ENCODE data around the gene FXYD1.
A peak's percentile ranks its signal among the peaks of the same experiment; 100 is the strongest.
"Not testable (repeated sequence)": the region's sequence is repeated elsewhere in the genome, so short reads cannot be mapped to it uniquely, and the experiment has no call there.

The FXYD1 gene

GRCh38 chr19:35143231-35143715 lies 4.6 kb downstream of the FXYD1 start, which contains the start of gene FXYD7:
TSS of gene FXYD7 (plus strand) at chr19:35143255. CDS start at chr19:35143334, 79 bp downstream.
- no peak for DNase-seq (ENCODE audit: low read depth)

- no peak for DNase-seq (ENCODE audit: low read depth)
Observed at GRCh38 chr19:35143818-35144217, 5.2 kb downstream of the FXYD1 start.

GRCh38 chr19:35144259-35144599 lies 5.6 kb downstream of the FXYD1 start:
- DNase-seq (ENCODE audit: low read depth) = no peak

DNA sequence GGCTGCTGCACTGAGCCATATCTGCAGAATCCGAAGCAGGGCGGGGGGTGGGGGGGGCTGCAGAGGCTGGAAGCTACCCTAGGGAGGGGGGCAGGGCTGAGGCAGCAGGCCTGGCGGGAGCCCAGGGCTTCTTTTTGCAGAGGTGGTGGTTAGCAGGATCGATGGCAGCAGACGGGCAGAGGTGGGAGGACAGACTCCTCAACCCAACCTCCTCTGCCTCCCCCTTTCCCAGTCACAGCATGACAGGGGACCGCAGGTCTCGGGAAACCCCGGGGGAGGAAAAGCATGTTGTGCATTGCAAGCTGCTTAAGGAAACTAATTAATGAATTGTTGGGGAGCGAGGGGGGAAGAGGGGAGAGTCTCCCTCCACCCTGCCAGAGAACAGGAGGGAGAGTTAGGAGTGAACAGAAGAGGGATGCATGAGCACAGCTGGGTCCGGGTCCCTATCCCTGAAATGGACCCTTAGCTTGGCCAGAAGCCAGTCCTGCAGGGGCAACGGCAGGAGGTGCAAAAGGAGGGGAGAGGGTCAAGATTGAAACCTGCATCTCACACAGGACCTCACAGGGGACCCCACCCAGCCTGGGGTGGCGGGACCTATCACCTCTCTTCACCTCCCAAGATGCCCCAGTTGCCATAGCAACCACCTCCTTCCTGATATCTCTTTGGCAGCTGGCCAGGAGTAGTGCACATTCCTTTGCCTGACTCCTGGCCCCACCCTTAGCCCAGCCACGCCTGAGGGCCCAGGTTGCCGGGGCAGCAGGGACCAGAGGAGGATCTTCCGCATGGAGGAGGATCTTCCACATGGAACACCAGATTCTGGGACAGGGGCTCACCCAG lies 6.2 kb downstream of the FXYD1 start:
- DNase-seq (ENCODE audit: low read depth) = no peak

GRCh38 chr19:35146746-35147459 lies 8.3 kb downstream of the FXYD1 start:
- DNase-seq (ENCODE audit: low read depth) = no peak

DNA sequence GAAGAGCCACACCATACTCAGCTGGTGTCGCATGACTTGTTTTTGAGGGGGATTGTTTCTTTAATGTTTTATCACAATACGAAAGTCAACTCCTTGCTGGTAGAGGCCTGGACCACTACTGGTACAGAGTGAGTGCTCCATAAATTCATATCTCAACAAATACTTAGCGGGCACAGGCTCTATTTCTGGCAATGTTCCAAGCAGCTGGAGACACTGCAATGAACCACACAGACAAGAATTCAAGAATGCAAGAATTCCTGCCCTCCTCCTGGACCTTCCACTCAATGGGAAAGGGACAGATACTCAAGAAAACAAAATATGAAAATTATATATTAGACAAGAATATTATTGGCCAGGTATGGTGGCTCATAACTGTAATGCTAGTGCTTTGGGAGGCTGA lies 10.8 kb downstream of the FXYD1 start:
- no peak for DNase-seq (ENCODE audit: low read depth)

GRCh38 chr19:35150445-35150844 lies 11.8 kb downstream of the FXYD1 start:
- DNase-seq (ENCODE audit: low read depth) = no peak

DNA sequence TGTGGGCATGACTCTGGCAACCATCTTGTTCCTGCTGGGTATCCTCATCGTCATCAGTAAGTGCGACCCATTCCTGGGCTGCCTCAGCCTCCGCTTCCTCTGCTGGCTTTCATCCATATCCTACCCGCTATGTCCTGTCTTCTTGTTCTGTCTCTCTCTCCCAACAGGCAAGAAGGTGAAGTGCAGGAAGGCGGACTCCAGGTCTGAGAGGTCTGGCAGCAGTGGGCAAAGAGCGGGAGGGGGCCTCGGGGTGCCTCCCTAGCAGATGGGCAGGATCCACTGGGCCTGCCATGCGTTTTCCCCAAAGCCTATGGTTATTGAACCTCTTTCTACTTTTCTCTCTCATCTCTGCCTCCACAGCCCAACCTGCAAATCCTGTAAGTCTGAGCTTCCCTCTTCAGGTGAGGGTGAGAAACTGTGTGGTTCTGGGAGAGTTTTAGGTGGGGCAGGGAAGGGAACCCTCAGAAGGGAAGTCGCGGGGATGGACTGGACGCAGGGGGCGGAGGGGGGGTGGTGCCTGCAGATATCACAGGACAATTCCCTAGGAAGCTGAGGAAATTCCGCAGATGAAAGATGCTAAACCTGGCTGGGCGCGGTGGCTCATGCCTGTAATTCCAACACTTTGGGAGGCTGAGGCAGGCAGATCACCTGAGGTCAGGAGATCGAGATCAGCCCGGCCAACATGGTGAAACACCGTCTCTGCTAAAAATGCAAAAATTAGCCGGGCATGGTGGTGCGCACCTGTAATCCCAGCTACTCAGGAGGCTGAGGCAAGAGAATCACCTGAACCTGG lies 12.8 kb downstream of the FXYD1 start:
- DNase-seq (ENCODE audit: low read depth) = no peak

GRCh38 chr19:35153129-35153522 lies 14.5 kb downstream of the FXYD1 start:
- DNase-seq (ENCODE audit: low read depth) = not testable (repeated sequence)

DNA sequence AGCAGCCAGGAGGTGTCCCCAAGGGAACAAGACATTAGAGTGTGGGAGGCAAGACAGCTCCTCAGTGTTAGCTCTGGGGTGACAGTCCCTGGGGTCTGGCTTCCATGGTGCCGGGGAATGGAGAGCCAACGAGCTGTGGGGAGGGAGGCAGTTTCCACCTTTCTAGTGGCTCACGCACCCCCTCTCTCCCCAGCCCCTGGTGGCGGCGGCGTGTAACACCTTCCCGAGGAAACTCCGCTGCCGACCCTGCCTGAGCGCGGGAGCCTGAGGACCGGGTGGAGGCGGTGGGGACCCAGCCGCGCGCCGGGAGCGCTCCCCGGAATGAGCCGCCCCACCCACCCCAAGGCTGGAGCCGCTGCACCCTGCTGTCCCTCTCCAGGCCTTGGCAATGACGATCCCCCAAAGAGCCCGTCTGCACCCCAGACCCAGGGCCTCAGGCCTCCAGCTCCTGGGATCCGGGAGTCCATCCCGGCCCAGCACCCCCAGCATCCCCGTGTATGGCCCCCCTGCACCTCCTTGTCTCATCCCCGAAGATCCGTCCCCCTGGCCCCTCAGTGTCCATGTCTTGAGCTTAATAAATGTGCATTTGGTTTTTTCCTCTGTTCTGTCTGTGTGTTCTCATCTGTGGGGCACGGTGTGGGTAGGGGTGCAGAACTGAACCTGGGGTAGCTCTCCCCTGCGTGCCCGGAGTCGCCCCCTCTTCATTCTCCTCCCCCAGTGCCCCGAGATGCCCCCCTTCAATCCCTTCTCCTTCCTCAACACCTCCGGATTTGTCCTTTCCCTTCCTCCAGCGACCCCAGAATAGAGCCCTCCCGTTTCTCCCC lies 15.3 kb downstream of the FXYD1 start:
- peak; percentile 71 for DNase-seq (ENCODE audit: low read depth)

GRCh38 chr19:35154525-35155406 lies 16.1 kb downstream of the FXYD1 start, which contains the start of gene FXYD5:
TSS of gene FXYD5 (plus strand) at chr19:35154735. CDS start at chr19:35155551, 816 bp downstream.
- peak; percentile 76 for DNase-seq (ENCODE audit: low read depth)

DNA sequence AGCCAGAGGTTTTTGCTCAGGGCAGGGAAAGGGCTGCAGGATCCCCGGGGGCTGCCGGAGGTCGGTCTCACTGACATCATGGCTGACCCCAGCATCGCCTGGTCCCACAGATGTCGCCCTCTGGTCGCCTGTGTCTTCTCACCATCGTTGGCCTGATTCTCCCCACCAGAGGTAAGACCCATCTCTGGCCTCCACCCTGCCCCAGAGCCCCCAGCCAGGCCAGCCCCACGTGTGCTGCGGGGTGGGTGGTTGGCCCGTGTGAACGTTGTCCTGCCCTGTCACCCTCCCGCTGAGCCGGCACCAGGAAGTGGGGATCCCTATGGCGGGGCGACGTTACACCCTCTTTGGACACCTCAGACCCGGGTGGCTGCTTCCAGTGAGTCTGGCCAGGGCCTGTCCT lies 16.8 kb downstream of the FXYD1 start:
- no peak for DNase-seq (ENCODE audit: low read depth)

DNA sequence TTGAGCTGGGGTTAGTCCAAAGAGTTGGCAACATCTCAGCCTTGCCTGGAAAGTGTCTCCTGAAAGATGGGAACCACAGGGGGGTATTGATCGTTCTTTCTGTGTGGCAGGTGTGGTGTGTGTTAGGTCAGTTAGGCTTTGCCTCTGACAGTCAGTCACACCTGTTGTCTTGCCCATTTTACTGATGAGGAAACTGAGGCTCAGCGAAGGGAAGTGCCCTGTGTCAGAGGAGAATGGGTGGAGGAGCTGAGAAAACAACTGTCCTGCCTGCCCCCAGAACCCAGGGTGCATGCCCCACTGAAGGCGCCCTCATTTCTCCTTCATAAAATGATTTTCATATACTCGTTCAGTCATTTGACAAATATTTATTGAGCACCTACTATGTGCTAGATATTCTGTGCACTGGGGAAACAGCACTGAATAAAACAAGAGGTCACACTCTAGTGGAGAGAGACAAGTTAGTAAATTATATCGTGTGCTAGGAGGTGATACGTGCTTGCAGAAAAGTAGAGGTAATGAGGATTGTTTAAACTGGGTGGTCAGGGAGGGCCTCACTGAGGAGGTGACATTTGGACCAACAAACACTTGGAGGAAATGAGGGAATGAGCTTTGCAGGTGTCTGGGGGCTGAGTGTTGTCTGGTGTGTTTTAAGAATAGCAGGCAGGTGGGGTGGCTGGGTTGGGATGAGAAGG lies 17.5 kb downstream of the FXYD1 start:
- DNase-seq (ENCODE audit: low read depth) = no peak

DNA sequence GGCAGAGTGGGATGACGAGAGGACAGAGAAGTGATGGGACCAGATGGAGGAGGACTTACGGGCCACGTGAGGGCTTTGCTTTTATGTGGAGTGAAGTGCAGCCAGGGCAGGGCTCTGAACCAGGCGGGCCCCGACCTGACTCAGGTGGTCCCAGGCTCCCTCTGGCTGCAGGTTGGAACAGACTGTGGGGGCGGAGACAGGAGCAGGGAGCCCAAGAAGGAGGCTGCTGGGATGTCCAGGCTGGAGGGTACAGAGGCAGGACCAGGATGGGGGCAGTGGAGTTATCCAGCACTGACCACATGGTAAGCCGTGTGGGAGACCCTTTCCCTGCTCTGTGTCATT lies 18.0 kb downstream of the FXYD1 start:
- DNase-seq (ENCODE audit: low read depth) = no peak

DNA sequence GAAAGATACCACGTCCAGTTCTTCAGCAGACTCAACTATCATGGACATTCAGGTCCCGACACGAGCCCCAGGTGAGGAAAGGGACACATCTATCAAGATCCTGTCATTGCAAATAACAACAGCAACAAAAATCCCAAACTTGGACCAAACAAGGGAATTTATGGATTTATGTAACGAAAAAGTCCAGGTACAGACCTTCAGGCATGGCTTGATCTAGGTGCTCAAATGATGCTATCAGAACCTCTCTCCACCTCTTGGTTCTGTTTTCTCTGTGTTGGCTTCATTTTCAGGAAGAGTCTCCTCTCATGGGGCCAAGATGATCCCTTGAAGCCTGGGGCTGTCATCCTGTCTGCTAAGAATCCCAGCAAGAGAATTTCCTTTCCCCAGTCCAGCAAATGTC lies 18.8 kb downstream of the FXYD1 start:
- no peak for DNase-seq (ENCODE audit: low read depth)

GRCh38 chr19:35159606-35160005 lies 21.0 kb downstream of the FXYD1 start:
- no peak for DNase-seq (ENCODE audit: low read depth)

DNA sequence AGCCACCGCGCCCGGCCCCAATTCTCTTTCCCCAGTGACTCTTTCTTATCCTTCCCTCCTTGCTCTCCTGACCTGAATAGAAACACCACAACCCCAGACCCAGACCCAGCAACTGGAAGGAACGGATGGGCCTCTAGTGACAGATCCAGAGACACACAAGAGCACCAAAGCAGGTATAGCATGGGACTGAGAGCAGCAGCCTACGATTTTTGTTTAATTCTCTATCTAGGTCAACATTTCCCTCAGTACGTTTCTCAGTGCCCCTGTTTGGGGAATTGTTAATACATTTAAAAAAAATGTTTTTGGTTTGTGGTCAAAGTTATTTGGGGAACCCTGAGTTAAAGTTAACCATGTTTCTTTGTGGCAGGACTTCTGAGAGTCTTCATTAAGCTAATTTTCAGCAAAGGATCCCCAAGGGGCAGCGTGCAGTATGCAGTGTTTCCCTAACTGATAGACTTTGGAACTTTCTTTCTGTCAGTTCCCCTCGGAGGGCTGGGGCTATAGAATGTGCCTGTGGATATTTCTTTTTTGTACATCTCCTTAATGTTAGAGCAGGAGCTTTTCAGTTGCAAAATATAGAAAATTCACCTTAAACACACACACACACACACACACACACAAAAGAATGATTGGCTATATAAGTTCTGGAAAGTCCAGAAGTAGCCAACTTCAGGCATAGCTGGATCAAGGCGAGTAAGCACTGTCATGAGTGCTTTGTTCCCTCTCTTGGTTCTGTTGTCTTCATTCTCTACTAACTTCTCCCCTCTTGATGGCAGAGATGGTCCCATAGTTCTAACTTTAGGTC lies 22.2 kb downstream of the FXYD1 start:
- no peak for DNase-seq (ENCODE audit: low read depth)

- no peak for DNase-seq (ENCODE audit: low read depth)
Observed at GRCh38 chr19:35161434-35161743, 22.8 kb downstream of the FXYD1 start.
